Fibroblast of lung (primary cell): ENCODE results near the gene TSGA10IP. TPM values are rescaled to one million over a fixed set of nuclear protein-coding genes. Genes with fewer than 3 reads are reported as not detected.

Experiments used
- DNase-seq, 2 donors: peaks; one replicate each; pipeline versions ENCODE4 v3.0.0 to v3.0.0-alpha.2; 2010; ENCODE audit warnings: low read depth in 2 of 2
- H2AFZ ChIP-seq: 2 replicates; pipeline ENCODE4 v1.5.1; 2012; ENCODE audit warnings: low read length, control low read depth, inconsistent platforms
- H3K27ac ChIP-seq: 2 replicates; pipeline ENCODE4 v1.5.1; 2011; ENCODE audit warnings: low read length, control low read depth; ENCODE audit not compliant: insufficient read depth
- H3K27me3 ChIP-seq: 2 replicates; pipeline ENCODE4 v1.5.1; 2011; ENCODE audit warnings: mild to moderate bottlenecking, low read length; ENCODE audit not compliant: control insufficient read depth, insufficient read depth
- H3K36me3 ChIP-seq: 2 replicates; pipeline ENCODE4 v1.5.1; 2011; ENCODE audit warnings: low read length; ENCODE audit not compliant: control insufficient read depth, insufficient read depth
- H3K4me1 ChIP-seq: 2 replicates; pipeline ENCODE4 v1.5.1; 2011; ENCODE audit warnings: low read length; ENCODE audit not compliant: control insufficient read depth, insufficient read depth; ENCODE audit errors: extremely low read depth
- H3K4me2 ChIP-seq: 2 replicates; pipeline ENCODE4 v1.5.1; 2011; ENCODE audit warnings: low read length, control low read depth; ENCODE audit not compliant: insufficient read depth; ENCODE audit errors: extremely low read depth
- H3K4me3 ChIP-seq, 4 experiments: fragments of 200-600 bp in 1 of 4; sonication (generic) in 1 of 4; replicated peaks in 1 of 4; 2 replicates each; pipeline ENCODE4 v1.5.1; 2011 to 2016; ENCODE audit warnings: low read length in 4 of 4, low read depth in 3 of 4, mild to moderate bottlenecking in 3 of 4, control low read depth in 2 of 4, inconsistent platforms in 1 of 4, mixed read lengths in 1 of 4; ENCODE audit not compliant: insufficient read depth in 1 of 4; ENCODE audit errors: control extremely low read depth in 1 of 4
- H3K79me2 ChIP-seq: 2 replicates; pipeline ENCODE4 v1.5.1; 2012; ENCODE audit warnings: mild to moderate bottlenecking, low read length, inconsistent platforms; ENCODE audit not compliant: control insufficient read depth, insufficient read depth
- H3K9ac ChIP-seq: 2 replicates; pipeline ENCODE4 v1.5.1; 2011; ENCODE audit warnings: mild to moderate bottlenecking, low read length, control low read depth; ENCODE audit not compliant: insufficient read depth
- H3K9me3 ChIP-seq: 2 replicates; pipeline ENCODE4 v1.5.1; 2012; ENCODE audit warnings: low read depth, low read length; ENCODE audit not compliant: control insufficient read depth, insufficient read depth
- H4K20me1 ChIP-seq: 2 replicates; pipeline ENCODE4 v1.5.1; 2011; ENCODE audit warnings: low read length; ENCODE audit not compliant: control insufficient read depth, insufficient read depth; ENCODE audit errors: extremely low read depth
- CTCF ChIP-seq, 2 donors: IDR thresholded peaks in 1 of 2; conservative IDR thresholded peaks in 1 of 2; 1 replicate in 1 of 2; 2 replicates in 1 of 2; pipeline ENCODE4 v1.5.1; 2011 to 2012; ENCODE audit warnings: low read length in 2 of 2, control low read depth in 1 of 2, inconsistent platforms in 1 of 2, low read depth in 1 of 2, mild to moderate bottlenecking in 1 of 2
- EZH2 ChIP-seq: IDR thresholded peaks from 2 replicates; pipeline ENCODE4 v1.5.1; 2012; ENCODE audit warnings: low read length, control low read depth, mild to moderate bottlenecking; ENCODE audit errors: missing control alignments
- polyA plus RNA-seq, 2 donors: library from polyadenylated mRNA; depleted of rRNA in 1 of 2; stranded (reverse) in 1 of 2; unstranded in 1 of 2; fragments of >200 nt; gene quantifications; 2 replicates each; pipeline ENCODE4 v1.2.1, GENCODE V29; 2011 to 2012; ENCODE audit warnings: missing spikeins in 1 of 2
- total RNA-seq: library from RNA; depleted of rRNA; stranded (reverse); fragments of >200 nt; gene quantifications from 2 replicates; pipeline ENCODE4 v1.2.1, GENCODE V29; 2014

TSGA10IP gene
- total and polyA plus RNA-seq, 2 donors (not counting 1 experiment from before 2014, with no cell fraction given) = 0.17 TPM; not detected in 1

GRCh38 chr11:65961267-65962140, 16.2 kb downstream of the TSGA10IP start, which contains the start of gene SART1:
Gene SART1, plus strand, starts transcription at chr11:65961734. Its CDS starts 47 bp downstream, at chr11:65961781.
- Histone ChIP-seq H4K20me1 (no peaks in the 10 kb centered on the region), H3K9me3 (no peaks in the 10 kb centered on the region), H3K4me2 (peak within 1 kb of the TSS; percentile 86), H3K9ac (peak within 1 kb of the TSS; percentile 96), H3K27me3 (no peaks in the 10 kb centered on the region), H3K27ac (peak within 1 kb of the TSS; percentile 79), H3K4me1 (peaks cover 7% of the 10 kb centered on the region), H3K79me2 (peaks cover 36% of the 10 kb centered on the region), H3K36me3 (peaks cover 21% of the 10 kb centered on the region), H3K4me3 (peak within 1 kb of the TSS; percentile 59 to 97 (median 82)), H2AFZ (peak within 1 kb of the TSS; percentile 83)
- DNase-seq = peak; percentile 97 to 98
- TF ChIP-seq CTCF (conservative IDR thresholded peaks at IDR 0.05 in 1 of 2, IDR thresholded peaks at IDR 0.05 in 1 of 2; ENCODE audit: low read depth in 1 of 2, low read length in 2 of 2) (no peak), EZH2 (no peak)

GRCh38 chr11:65962141-65962564, 16.9 kb downstream of the TSGA10IP start:
- H3K4me1 ChIP-seq = peaks cover 7% of the 10 kb centered on the region
- no peak for DNase-seq
- peak overlapping the region; percentile 96 for H3K9ac ChIP-seq
- H3K27me3 ChIP-seq = no peaks in the 10 kb centered on the region
- H3K79me2 ChIP-seq = peaks cover 36% of the 10 kb centered on the region
- TF ChIP-seq EZH2 = no peak
- no peak for TF ChIP-seq CTCF (conservative IDR thresholded peaks at IDR 0.05 in 1 of 2, IDR thresholded peaks at IDR 0.05 in 1 of 2; ENCODE audit: low read depth in 1 of 2, low read length in 2 of 2)
- H3K9me3 ChIP-seq = no peaks in the 10 kb centered on the region
- peak overlapping the region; percentile 79 for H3K27ac ChIP-seq
- H4K20me1 ChIP-seq = no peaks in the 10 kb centered on the region
- no peak overlapping the region for H2AFZ ChIP-seq
- peak overlapping the region; percentile 86 for H3K4me2 ChIP-seq
- peak overlapping the region; percentile 59 to 97 (median 82) for H3K4me3 ChIP-seq
- peaks cover 27% of the 10 kb centered on the region for H3K36me3 ChIP-seq

GRCh38 chr11:65964906-65965305, 19.6 kb downstream of the TSGA10IP start:
- H3K79me2 ChIP-seq = peaks cover 36% of the 10 kb centered on the region
- H3K4me1 ChIP-seq = peaks cover 7% of the 10 kb centered on the region
- DNase-seq = no peak
- no peak overlapping the region for H3K9ac ChIP-seq
- H3K9me3 ChIP-seq = no peaks in the 10 kb centered on the region
- no peak overlapping the region for H2AFZ ChIP-seq
- TF ChIP-seq EZH2 (no peak), CTCF (conservative IDR thresholded peaks at IDR 0.05 in 1 of 2, IDR thresholded peaks at IDR 0.05 in 1 of 2; ENCODE audit: low read depth in 1 of 2, low read length in 2 of 2) (no peak)
- H3K36me3 ChIP-seq = peaks cover 33% of the 10 kb centered on the region
- no peak overlapping the region for H3K4me3 ChIP-seq
- no peak overlapping the region for H3K4me2 ChIP-seq
- no peak overlapping the region for H3K27ac ChIP-seq
- H4K20me1 ChIP-seq = no peaks in the 10 kb centered on the region
- no peaks in the 10 kb centered on the region for H3K27me3 ChIP-seq
